ENCODE results near the gene ZBTB22. TPM values are rescaled to one million over a fixed set of nuclear protein-coding genes. Genes with fewer than 3 reads are reported as not detected.

ZBTB22 gene
- total and polyA plus RNA-seq, 9 donors = 13.7 to 38.0 (median 26.1) TPM

DNA sequence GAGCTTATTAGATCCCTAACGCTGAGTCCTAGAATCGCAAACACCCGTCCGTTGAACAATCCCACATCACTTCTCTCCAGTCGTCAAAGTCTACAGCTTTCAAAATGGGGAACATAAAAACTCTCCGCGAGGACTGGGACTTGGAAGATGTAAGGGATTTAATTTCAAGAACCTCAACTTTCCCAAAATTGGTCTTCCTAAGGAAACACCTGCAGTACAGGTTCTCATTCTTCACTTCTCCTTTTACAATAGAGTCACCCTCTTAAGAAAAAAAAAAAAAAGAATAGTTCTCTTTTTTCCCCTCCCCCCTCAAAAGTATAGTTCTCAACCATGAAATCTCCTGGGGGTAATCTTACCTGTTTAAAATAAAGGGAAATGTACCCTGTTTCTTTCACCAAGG, 6.6 kb upstream of the ZBTB22 start:
- TF ChIP-seq EP300 (IDR thresholded peaks at IDR 0.05) = no peak
- no peak for TF ChIP-seq POLR2A (IDR thresholded peaks at IDR 0.05)
- TF ChIP-seq, protein P1, sequence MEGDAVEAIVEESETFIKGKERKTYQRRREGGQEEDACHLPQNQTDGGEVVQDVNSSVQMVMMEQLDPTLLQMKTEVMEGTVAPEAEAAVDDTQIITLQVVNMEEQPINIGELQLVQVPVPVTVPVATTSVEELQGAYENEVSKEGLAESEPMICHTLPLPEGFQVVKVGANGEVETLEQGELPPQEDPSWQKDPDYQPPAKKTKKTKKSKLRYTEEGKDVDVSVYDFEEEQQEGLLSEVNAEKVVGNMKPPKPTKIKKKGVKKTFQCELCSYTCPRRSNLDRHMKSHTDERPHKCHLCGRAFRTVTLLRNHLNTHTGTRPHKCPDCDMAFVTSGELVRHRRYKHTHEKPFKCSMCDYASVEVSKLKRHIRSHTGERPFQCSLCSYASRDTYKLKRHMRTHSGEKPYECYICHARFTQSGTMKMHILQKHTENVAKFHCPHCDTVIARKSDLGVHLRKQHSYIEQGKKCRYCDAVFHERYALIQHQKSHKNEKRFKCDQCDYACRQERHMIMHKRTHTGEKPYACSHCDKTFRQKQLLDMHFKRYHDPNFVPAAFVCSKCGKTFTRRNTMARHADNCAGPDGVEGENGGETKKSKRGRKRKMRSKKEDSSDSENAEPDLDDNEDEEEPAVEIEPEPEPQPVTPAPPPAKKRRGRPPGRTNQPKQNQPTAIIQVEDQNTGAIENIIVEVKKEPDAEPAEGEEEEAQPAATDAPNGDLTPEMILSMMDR (IDR thresholded peaks at IDR 0.05) = no peak
- H3K36me3 ChIP-seq = no peaks in the 10 kb centered on the region
- H3K4me1 ChIP-seq (ENCODE audit: insufficient read depth) = peaks cover 6% of the 10 kb centered on the region
- H3K4me3 ChIP-seq = no peak overlapping the region
- intact Hi-C loops (cut with DNase I) = no loop called here
- H3K27me3 ChIP-seq = no peaks in the 10 kb centered on the region
- WGBS, 3 donors = 16 to 32% (median 23%) methylated on average over 7 of the region's 7 CpGs
- no peaks in the 10 kb centered on the region for H3K9me3 ChIP-seq
- no peak for DNase-seq
- peak overlapping the region in 1 of 2 donors; percentile 66 for H3K27ac ChIP-seq

DNA sequence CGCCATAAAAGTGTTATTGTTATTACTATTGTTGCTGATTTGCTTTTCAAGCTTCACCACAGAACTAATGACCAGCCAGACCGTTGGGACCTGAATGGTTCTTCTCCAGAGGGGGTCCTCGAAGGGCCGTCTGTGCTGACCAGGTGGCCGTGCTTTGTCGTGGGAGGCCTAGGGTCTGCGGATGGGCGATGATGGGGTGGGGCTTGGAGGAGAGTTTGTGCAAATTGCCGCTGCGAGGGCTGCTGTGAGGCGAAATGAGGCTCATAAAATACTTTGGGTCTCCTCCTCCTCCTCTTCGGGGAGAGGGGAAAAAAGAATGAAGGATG, 6.0 kb upstream of the ZBTB22 start:
- peaks cover 6% of the 10 kb centered on the region for H3K4me1 ChIP-seq (ENCODE audit: insufficient read depth)
- no peaks in the 10 kb centered on the region for H3K27me3 ChIP-seq
- peak in 2 of 5 donors; percentile 53 to 55 for DNase-seq
- H3K4me3 ChIP-seq = peak overlapping the region; percentile 81
- no peaks in the 10 kb centered on the region for H3K36me3 ChIP-seq
- peak overlapping the region in 1 of 2 donors; percentile 66 for H3K27ac ChIP-seq
- intact Hi-C loops (cut with DNase I) = no loop called here
- 1% methylated on average over 12 of the region's 12 CpGs for WGBS, 3 donors
- no peaks in the 10 kb centered on the region for H3K9me3 ChIP-seq
- TF ChIP-seq, protein P1 (IDR thresholded peaks at IDR 0.05) = no peak
- TF ChIP-seq EP300 (IDR thresholded peaks at IDR 0.05) = no peak
- no peak for TF ChIP-seq POLR2A (IDR thresholded peaks at IDR 0.05)

DNA sequence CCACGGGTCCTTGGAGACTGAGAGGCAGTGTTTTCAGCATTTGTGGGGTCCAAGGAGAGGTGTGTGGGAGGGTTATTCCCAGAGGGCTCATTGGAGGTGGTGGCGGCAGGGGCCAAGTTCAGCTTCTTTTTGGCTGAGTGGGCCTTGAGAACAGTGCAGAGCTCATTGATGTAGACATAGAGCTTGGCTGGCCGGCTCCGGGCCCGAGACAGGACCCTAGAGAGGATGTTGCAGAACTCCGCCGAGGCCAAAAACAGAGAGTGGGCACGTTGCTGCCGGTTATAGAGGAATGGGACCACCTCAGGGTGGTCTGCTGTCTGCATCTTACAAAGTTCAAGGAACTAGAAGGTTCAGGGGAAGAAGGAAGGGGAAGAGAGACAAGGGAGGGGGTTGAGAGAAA, 3.7 kb upstream of the ZBTB22 start:
- Histone ChIP-seq H3K9me3 (no peaks in the 10 kb centered on the region), H3K27me3 (no peaks in the 10 kb centered on the region), H3K27ac (no peak overlapping the region), H3K4me3 (no peak overlapping the region), H3K4me1 (ENCODE audit: insufficient read depth) (peaks cover 7% of the 10 kb centered on the region), H3K36me3 (no peaks in the 10 kb centered on the region)
- intact Hi-C loops (cut with DNase I) = no loop called here
- peak in 1 of 5 donors; percentile 35 for DNase-seq
- TF ChIP-seq, protein P1 (IDR thresholded peaks at IDR 0.05) = no peak
- no peak for TF ChIP-seq POLR2A (IDR thresholded peaks at IDR 0.05)
- no peak for TF ChIP-seq EP300 (IDR thresholded peaks at IDR 0.05)
- 64 to 69% (median 67%) methylated on average over 9 of the region's 9 CpGs for WGBS, 3 donors

DNA sequence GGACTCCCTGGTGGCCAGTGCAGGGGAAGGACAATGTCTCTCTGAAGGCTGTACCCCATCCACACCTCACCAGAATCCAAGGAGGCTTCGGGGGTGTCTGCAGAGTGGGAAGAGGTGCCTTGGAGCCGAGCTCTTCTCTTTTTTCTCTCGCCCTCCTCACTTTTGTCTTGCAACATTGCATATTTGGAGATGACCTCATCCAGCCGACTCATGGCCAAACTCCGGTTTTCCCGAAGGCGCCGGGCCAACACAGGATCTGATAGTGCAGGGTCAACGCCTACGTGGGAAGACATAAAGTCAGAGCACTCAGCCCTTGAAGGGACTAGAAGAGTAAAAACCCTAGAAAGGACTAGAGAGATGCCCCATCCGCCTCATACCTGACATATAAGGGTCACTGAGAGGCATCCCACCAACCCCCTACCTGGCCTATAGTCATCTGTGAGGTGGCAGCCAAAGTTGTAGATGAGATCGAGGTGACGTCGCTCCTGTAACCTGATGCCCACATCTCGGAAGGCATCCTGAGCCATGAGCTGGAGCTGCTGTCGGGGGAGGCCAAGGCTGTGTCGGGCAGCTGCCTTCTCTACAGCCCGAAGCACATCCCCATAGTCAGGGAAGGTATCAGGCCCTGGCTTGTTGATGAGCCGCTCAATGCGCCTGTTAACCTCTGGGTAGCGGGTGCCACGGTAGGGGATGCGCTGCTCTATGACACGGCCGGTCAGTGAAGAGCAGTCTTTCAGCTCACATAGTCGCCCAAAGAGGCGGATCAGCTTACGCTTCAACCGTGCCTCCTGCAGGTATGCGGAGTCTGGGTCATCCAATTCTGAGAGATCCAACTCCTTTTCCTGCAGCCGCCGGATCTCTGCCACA, 3.0 kb upstream of the ZBTB22 start:
- H3K4me1 ChIP-seq (ENCODE audit: insufficient read depth) = peaks cover 7% of the 10 kb centered on the region
- no peaks in the 10 kb centered on the region for H3K9me3 ChIP-seq
- no peak overlapping the region for H3K4me3 ChIP-seq
- no peaks in the 10 kb centered on the region for H3K27me3 ChIP-seq
- H3K27ac ChIP-seq = no peak overlapping the region
- intact Hi-C loops (cut with DNase I) = no loop called here
- TF ChIP-seq EP300 (IDR thresholded peaks at IDR 0.05) (no peak), POLR2A (IDR thresholded peaks at IDR 0.05) (no peak)
- TF ChIP-seq, protein P1 (IDR thresholded peaks at IDR 0.05) = no peak
- 64 to 75% (median 70%) methylated on average over 32 of the region's 32 CpGs for WGBS, 3 donors
- H3K36me3 ChIP-seq = no peaks in the 10 kb centered on the region
- peak in 4 of 5 donors; percentile 20 to 64 (median 56) for DNase-seq
